HEK293 (cell line): Measurements from ENCODE around the gene DUT.

Experiments used
- ATF2 ChIP-seq: fragments of 450-650 bp; formaldehyde crosslinking; IDR thresholded peaks from 2 replicates; pipeline ENCODE4 v1.5.1; 2016; ENCODE audit warnings: missing biosample characterization, missing genetic modification characterization, low read depth
- CTCF ChIP-seq: fragments of 450-650 bp; formaldehyde crosslinking; IDR thresholded peaks from 2 replicates; pipeline ENCODE4 v1.5.1; 2016; ENCODE audit warnings: missing biosample characterization, missing genetic modification characterization
- IKZF3 ChIP-seq: fragments of 450-650 bp; IDR thresholded peaks from 2 replicates; pipeline ENCODE4 v1.5.0; 2018; ENCODE audit warnings: missing biosample characterization, mild to moderate bottlenecking, missing genetic modification characterization, moderate library complexity
- MZF1 ChIP-seq: fragments of 450-650 bp; formaldehyde crosslinking; IDR thresholded peaks from 2 replicates; pipeline ENCODE4 v1.5.1; 2017; ENCODE audit warnings: missing biosample characterization, missing genetic modification characterization, borderline replicate concordance
- SP7 ChIP-seq: fragments of 450-650 bp; formaldehyde crosslinking; IDR thresholded peaks from 2 replicates; pipeline ENCODE4 v1.5.1; 2016; ENCODE audit warnings: missing biosample characterization, missing genetic modification characterization
- ZNF184 ChIP-seq: fragments of 450-650 bp; IDR thresholded peaks from 2 replicates; pipeline ENCODE4 v1.5.1; 2018; ENCODE audit warnings: missing biosample characterization, mild to moderate bottlenecking, missing genetic modification characterization
- ZNF266 ChIP-seq: fragments of 450-650 bp; formaldehyde crosslinking; IDR thresholded peaks from 2 replicates; pipeline ENCODE4 v1.5.1; 2016; ENCODE audit warnings: missing biosample characterization, missing genetic modification characterization, low read depth
- ZNF274 ChIP-seq, 2 experiments: fragments of 200-500 bp in 1 of 2; fragments of 450-650 bp in 1 of 2; sonication (Bioruptor generic) in 1 of 2; formaldehyde crosslinking in 1 of 2; IDR thresholded peaks; 2 replicates each; pipeline versions ENCODE4 v1.5.1 to v1.6.1; 2014 to 2016; ENCODE audit warnings: borderline replicate concordance in 1 of 2, inconsistent platforms in 1 of 2, low read length in 1 of 2, missing biosample characterization in 1 of 2, missing genetic modification characterization in 1 of 2
- ZNF473 ChIP-seq: fragments of 450-650 bp; formaldehyde crosslinking; IDR thresholded peaks from 2 replicates; pipeline ENCODE4 v1.5.1; 2017; ENCODE audit warnings: missing biosample characterization, missing genetic modification characterization
- ZNF530 ChIP-seq: fragments of 450-650 bp; formaldehyde crosslinking; IDR thresholded peaks from 2 replicates; pipeline ENCODE4 v1.5.1; 2016; ENCODE audit warnings: low read depth, missing biosample characterization, missing genetic modification characterization
- ZNF610 ChIP-seq: fragments of 450-650 bp; formaldehyde crosslinking; IDR thresholded peaks from 2 replicates; pipeline ENCODE4 v1.5.1; 2016; ENCODE audit warnings: missing biosample characterization, missing genetic modification characterization, borderline replicate concordance
- ZNF624 ChIP-seq: fragments of 450-650 bp; formaldehyde crosslinking; IDR thresholded peaks from 2 replicates; pipeline ENCODE4 v1.5.1; 2017; ENCODE audit warnings: missing biosample characterization, missing genetic modification characterization
- TF ChIP-seq, protein P1 (sequence below): fragments of 450-650 bp; IDR thresholded peaks from 2 replicates; pipeline ENCODE4 v1.5.1; 2018; ENCODE audit warnings: missing biosample characterization, missing genetic modification characterization

DNA sequence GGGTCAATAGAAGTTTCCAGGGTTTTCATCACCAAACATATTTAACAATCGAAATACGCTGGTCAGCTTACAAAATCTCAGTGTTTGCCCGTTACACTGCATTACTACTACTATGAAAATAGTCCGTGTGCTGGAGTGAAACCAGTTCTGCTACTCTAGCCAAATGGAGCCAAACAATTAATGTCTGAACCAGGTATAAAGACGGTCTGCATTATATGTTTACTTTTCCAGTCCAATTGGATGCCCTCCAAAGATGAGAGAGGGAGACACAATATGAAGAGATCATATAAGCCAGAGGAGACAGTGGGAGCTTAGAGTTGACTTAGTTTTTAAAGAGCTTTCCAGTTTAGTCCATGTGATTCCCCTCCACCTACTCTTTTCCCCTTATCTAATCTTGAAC is 6.3 kb upstream of the DUT start:
- TF ChIP-seq ZNF530 (tag by site-specific recombination) (no peak), CTCF (tag by site-specific recombination) (no peak), ZNF473 (tag by site-specific recombination) (no peak), ZNF610 (tag by site-specific recombination) (no peak), MZF1 (tag by site-specific recombination) (no peak), ZNF184 (tag by site-specific recombination) (no peak), ZNF274 (IDR thresholded peaks at IDR 0.05; ENCODE audit: low read length) (no peak), ZNF274 (tag by site-specific recombination; IDR thresholded peaks at IDR 0.05; ENCODE audit: borderline replicate concordance) (no peak), ZNF624 (tag by site-specific recombination) (no peak), ATF2 (tag by site-specific recombination) (no peak), IKZF3 (tag by site-specific recombination) (no peak), SP7 (tag by site-specific recombination) (no peak), ZNF266 (tag by site-specific recombination) (no peak)
- TF ChIP-seq, protein P1, sequence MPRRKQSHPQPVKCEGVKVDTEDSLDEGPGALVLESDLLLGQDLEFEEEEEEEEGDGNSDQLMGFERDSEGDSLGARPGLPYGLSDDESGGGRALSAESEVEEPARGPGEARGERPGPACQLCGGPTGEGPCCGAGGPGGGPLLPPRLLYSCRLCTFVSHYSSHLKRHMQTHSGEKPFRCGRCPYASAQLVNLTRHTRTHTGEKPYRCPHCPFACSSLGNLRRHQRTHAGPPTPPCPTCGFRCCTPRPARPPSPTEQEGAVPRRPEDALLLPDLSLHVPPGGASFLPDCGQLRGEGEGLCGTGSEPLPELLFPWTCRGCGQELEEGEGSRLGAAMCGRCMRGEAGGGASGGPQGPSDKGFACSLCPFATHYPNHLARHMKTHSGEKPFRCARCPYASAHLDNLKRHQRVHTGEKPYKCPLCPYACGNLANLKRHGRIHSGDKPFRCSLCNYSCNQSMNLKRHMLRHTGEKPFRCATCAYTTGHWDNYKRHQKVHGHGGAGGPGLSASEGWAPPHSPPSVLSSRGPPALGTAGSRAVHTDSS: no peak
